BLaER1 (cell line): Measurements from ENCODE around the gene TCF12.

Source experiments
- H3K27ac ChIP-seq: shearing (Covaris generic); formaldehyde crosslinking; 2 replicates; pipeline ENCODE4 v1.8.1; 2022
- H3K27me3 ChIP-seq: shearing (Covaris generic); formaldehyde crosslinking; 2 replicates; pipeline ENCODE4 v1.8.1; 2022
- H3K36me3 ChIP-seq: shearing (Covaris generic); formaldehyde crosslinking; 2 replicates; pipeline ENCODE4 v1.8.1; 2022
- H3K4me1 ChIP-seq: shearing (Covaris generic); formaldehyde crosslinking; 2 replicates; pipeline ENCODE4 v1.8.1; 2022
- H3K4me2 ChIP-seq: shearing (Covaris generic); formaldehyde crosslinking; 2 replicates; pipeline ENCODE4 v1.8.1; 2022
- H3K4me3 ChIP-seq: shearing (Covaris generic); formaldehyde crosslinking; 2 replicates; pipeline ENCODE4 v1.8.1; 2022
- H3K9ac ChIP-seq: shearing (Covaris generic); formaldehyde crosslinking; 2 replicates; pipeline ENCODE4 v1.8.1; 2022
- H3K9me3 ChIP-seq: shearing (Covaris generic); formaldehyde crosslinking; 2 replicates; pipeline ENCODE4 v1.8.1; 2022
- H4K20me1 ChIP-seq: shearing (Covaris generic); formaldehyde crosslinking; 2 replicates; pipeline ENCODE4 v1.8.1; 2022
- Cebpa-rat ChIP-seq: shearing (Covaris generic); IDR thresholded peaks from 2 replicates; pipeline ENCODE4 v1.8.1; 2022

Gene TCF12

DNA sequence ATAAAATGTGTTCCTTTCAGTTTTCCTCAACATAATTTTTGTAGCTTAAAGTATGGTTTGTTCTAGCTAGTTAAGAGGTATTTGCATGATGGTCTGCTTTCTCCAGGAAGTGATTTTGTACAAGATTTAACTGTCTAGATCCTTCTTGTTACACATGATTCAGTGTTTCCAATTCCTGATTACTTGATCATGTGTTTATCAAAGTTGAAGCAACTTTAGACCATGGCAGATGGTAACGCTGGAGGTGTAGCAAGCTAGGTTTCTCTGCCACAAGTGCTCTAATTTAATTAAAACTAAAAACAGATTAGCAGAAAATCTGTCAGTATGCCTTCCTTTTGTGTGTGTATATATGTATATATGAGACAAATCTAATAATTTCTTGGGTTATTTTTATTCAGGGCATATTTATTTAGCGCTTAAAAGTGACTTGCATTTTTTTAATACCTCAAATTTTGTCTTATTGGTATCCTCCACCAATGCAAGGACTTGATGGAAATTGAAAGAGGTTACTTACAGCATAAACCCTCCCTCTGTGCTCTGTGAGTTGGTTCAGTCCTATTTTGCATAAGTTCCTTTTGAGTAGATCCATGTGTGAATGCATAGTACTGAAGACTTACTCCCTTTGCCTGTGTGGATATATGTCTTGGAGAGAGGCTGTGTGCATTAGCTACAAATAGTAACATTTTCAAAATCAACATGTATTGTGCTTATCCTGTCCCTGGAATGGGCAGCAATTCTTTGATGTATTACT is 300.6 kb downstream of the TCF12 start:
- no peak overlapping the region for H3K27ac ChIP-seq
- no peak overlapping the region for H3K4me3 ChIP-seq
- no peak for TF ChIP-seq Cebpa-rat
- peaks cover 31% of the 10 kb centered on the region for H3K4me1 ChIP-seq
- no peak overlapping the region for H3K9ac ChIP-seq
- no peak overlapping the region for H3K4me2 ChIP-seq
- H3K36me3 ChIP-seq = no peaks in the 10 kb centered on the region
- H4K20me1 ChIP-seq = peaks cover 75% of the 10 kb centered on the region
- no peaks in the 10 kb centered on the region for H3K27me3 ChIP-seq
- no peaks in the 10 kb centered on the region for H3K9me3 ChIP-seq

DNA sequence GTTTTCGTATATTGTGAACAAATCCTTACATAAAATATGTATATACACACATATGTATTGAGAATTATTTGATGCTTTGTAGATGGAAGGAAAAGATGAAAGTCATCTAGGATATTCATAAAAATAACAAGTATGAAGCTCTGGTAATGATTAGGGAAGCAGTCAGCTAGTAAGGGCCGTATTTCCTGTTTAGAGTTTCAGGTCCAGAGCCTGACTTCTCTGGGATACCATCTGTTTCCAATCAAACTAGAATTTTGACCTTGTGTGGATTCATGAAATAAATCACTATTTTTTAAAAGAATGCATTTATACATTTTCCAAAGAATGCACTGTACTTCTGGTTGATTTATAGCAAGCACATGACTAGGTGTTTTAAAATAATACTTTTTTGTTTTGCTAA is 301.8 kb downstream of the TCF12 start:
- Histone ChIP-seq H4K20me1 (peaks cover 67% of the 10 kb centered on the region), H3K27ac (no peak overlapping the region), H3K9me3 (no peaks in the 10 kb centered on the region), H3K27me3 (no peaks in the 10 kb centered on the region), H3K4me2 (no peak overlapping the region), H3K36me3 (no peaks in the 10 kb centered on the region), H3K4me3 (no peak overlapping the region), H3K4me1 (peaks cover 31% of the 10 kb centered on the region), H3K9ac (no peak overlapping the region)
- TF ChIP-seq Cebpa-rat = no peak

DNA sequence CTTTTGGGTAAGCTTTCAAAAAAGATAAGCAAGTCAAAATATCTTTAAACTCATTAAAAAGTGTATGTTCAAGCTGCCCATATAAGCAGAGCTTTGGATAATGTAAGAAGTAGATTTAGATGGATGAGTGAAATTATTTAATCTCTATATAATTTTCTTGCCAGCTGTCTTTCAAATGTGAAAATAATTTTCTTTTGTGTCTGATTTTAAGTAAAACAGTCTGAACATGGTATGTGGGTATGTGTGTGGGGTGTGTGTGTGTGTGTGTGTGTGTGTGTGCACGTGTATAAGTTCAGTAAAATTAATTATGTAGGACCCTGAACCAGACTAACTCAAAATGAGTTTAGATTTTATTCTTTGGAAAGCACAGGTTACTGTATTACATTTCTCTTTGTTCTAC is 302.7 kb downstream of the TCF12 start:
- Histone ChIP-seq H3K36me3 (no peaks in the 10 kb centered on the region), H3K9ac (no peak overlapping the region), H4K20me1 (peaks cover 58% of the 10 kb centered on the region), H3K4me2 (no peak overlapping the region), H3K27ac (no peak overlapping the region), H3K9me3 (no peaks in the 10 kb centered on the region), H3K27me3 (no peaks in the 10 kb centered on the region), H3K4me1 (peaks cover 31% of the 10 kb centered on the region), H3K4me3 (no peak overlapping the region)
- TF ChIP-seq Cebpa-rat = no peak

DNA sequence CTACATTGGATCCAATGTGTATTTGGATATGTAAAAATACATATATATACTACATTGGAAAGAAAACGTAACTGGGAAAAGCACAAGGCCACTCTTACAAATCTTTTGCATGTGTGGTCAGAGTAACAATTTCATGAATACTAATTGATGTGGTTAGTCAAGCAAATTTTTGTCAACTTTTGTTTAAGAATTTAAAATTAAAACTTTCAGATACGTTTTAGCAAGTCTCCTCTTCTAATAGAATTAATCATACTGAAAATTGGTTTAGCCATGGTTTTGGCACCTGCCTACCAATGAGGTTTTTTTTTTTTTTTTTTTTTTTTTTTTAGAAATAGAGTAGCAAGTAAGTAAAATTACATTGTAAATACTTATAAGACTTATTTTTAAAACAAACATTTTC is 304.9 kb downstream of the TCF12 start:
- Histone ChIP-seq H3K9me3 (no peaks in the 10 kb centered on the region), H3K4me2 (no peak overlapping the region), H3K27ac (no peak overlapping the region), H3K4me1 (peaks cover 34% of the 10 kb centered on the region), H4K20me1 (peaks cover 57% of the 10 kb centered on the region), H3K36me3 (no peaks in the 10 kb centered on the region), H3K27me3 (no peaks in the 10 kb centered on the region), H3K9ac (no peak overlapping the region), H3K4me3 (no peak overlapping the region)
- no peak for TF ChIP-seq Cebpa-rat

DNA sequence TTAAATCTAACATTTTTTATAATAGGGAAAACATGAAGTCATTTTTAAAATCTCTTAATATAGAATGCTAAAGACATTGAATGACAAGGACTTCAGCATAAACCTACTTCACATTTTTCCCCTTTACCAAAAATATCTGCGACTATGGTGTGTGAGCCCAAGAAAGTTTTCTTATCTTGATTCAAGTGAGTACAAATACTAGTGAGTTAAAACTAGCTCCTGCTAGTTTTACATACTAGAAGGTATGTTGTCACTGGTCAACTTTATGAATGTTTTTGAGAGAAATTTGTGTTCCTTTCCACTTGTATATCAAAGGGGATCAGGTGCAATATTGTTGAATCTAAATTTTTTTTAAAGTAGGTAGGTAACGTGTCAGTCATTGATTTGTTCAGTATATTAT is 305.4 kb downstream of the TCF12 start:
- no peaks in the 10 kb centered on the region for H3K9me3 ChIP-seq
- H3K27ac ChIP-seq = no peak overlapping the region
- peaks cover 56% of the 10 kb centered on the region for H4K20me1 ChIP-seq
- no peak overlapping the region for H3K4me2 ChIP-seq
- no peak overlapping the region for H3K4me3 ChIP-seq
- peaks cover 29% of the 10 kb centered on the region for H3K4me1 ChIP-seq
- H3K27me3 ChIP-seq = no peaks in the 10 kb centered on the region
- H3K36me3 ChIP-seq = no peaks in the 10 kb centered on the region
- TF ChIP-seq Cebpa-rat = no peak
- H3K9ac ChIP-seq = no peak overlapping the region

DNA sequence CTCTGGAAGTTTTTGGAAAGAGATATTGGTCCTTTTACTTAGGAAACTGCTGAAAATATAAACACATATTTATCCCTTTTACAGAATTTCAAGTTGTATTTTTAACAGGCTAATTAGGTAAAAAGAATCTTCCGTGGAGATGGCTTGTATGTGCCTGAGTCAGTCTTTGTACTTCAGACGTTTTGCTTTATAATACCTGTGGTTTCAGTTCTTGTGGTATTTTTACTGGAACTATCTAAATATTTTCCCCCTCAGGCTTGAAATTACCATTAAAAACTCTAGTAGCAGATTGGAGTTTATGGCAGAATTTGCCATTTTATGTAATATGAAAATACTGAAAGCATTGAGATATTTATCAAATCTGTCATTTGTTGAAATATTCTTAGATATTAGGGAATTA is 306.2 kb downstream of the TCF12 start:
- Histone ChIP-seq H3K9me3 (no peaks in the 10 kb centered on the region), H3K4me2 (no peak overlapping the region), H3K27me3 (no peaks in the 10 kb centered on the region), H3K9ac (no peak overlapping the region), H3K27ac (no peak overlapping the region), H3K4me3 (no peak overlapping the region), H3K4me1 (peaks cover 22% of the 10 kb centered on the region), H3K36me3 (no peaks in the 10 kb centered on the region), H4K20me1 (peaks cover 56% of the 10 kb centered on the region)
- TF ChIP-seq Cebpa-rat = no peak

DNA sequence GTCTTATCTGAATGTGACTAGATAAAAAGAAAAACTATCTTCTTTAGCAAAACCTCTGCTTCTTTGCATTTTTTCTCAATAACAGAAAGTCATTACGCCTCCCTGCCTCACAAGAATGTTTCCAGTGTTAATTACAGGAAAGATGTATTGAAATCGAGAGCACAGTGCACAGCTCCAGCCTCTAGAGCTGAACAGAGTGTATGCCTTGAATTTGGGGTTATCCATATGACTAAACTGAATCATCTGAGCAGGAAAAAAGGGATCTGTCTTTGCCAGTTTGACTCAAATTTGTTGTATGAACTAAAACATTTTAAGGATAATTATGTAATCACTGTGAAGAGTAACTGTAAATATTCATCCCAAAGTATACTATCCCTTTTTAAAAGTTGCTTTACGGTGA is 308.7 kb downstream of the TCF12 start:
- Histone ChIP-seq H4K20me1 (peaks cover 50% of the 10 kb centered on the region), H3K4me2 (no peak overlapping the region), H3K27ac (no peak overlapping the region), H3K4me3 (no peak overlapping the region), H3K36me3 (peaks cover 2% of the 10 kb centered on the region), H3K9ac (no peak overlapping the region), H3K27me3 (no peaks in the 10 kb centered on the region), H3K9me3 (no peaks in the 10 kb centered on the region), H3K4me1 (peaks cover 15% of the 10 kb centered on the region)
- TF ChIP-seq Cebpa-rat = no peak

DNA sequence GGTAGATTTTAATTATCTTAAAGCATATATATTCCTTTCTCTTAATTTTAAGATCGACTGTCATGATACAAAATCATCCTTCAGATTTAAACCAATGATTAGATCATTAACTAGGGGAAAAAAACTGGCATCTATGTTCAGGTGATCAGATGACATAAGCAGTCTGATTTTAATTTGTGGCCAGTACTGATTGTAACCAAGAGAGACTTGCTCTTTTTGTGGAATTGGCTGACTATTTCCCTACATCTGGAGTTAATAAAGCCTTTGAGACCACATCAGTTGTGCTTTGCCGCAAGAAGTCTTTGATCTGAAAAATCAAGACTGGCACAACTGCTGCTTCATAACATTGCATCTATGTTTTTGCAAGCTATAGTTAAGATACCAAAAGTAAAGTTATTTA is 309.5 kb downstream of the TCF12 start:
- H3K27ac ChIP-seq = no peak overlapping the region
- 0 out of 2 replicates have a peak overlapping the region, but pooled peaks have one; percentile 7 for H3K4me2 ChIP-seq
- peaks cover 15% of the 10 kb centered on the region for H3K4me1 ChIP-seq
- no peak overlapping the region for H3K4me3 ChIP-seq
- H3K36me3 ChIP-seq = peaks cover 7% of the 10 kb centered on the region
- no peak for TF ChIP-seq Cebpa-rat
- H3K9me3 ChIP-seq = no peaks in the 10 kb centered on the region
- H4K20me1 ChIP-seq = peaks cover 50% of the 10 kb centered on the region
- no peak overlapping the region for H3K9ac ChIP-seq
- H3K27me3 ChIP-seq = no peaks in the 10 kb centered on the region

DNA sequence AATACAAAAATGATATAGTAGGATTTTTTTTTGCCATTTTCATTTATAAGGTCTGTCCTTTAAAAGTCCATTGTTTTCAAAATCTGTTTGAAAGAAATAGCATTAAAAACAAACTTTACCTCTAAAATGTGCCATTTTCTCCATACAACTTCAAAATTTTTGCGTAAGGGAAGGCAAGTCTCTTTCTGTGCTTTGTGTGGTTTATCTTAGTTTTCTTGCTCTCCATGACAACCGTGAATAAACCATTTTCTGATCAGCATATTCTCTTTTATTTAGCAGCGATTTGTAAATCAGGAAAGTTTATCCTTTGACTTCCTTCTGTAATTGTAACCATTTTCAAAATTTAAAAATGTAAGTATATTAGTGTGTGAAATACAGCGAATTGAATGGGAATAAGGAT is 310.0 kb downstream of the TCF12 start:
- Histone ChIP-seq H4K20me1 (peaks cover 50% of the 10 kb centered on the region), H3K4me1 (peaks cover 15% of the 10 kb centered on the region), H3K27ac (no peak overlapping the region), H3K4me3 (no peak overlapping the region), H3K9ac (no peak overlapping the region), H3K27me3 (no peaks in the 10 kb centered on the region), H3K4me2 (no peak overlapping the region), H3K36me3 (peaks cover 12% of the 10 kb centered on the region), H3K9me3 (no peaks in the 10 kb centered on the region)
- no peak for TF ChIP-seq Cebpa-rat

DNA sequence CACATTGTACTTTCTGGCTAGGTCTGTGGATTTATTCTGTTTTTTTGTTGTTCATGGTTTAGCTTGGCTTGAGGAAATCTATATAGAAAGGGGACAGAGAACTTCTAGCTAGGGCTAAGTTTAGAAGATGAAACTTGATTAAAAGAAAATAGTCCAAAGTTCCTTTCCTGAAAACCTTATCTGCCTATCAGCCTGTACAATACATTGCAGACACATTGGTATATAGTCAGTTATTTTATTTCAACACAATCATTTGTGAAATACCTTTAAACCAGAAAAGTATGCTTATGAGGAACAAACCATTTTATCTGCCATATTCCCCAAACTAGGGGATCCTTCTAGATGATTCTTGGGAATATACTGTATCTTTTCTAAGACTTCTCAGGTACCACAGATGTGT is 310.6 kb downstream of the TCF12 start:
- Histone ChIP-seq H3K27me3 (no peaks in the 10 kb centered on the region), H3K36me3 (peaks cover 19% of the 10 kb centered on the region), H3K9me3 (no peaks in the 10 kb centered on the region), H3K4me3 (no peak overlapping the region), H4K20me1 (peaks cover 48% of the 10 kb centered on the region), H3K27ac (no peak overlapping the region), H3K4me2 (no peak overlapping the region), H3K9ac (no peak overlapping the region), H3K4me1 (peaks cover 15% of the 10 kb centered on the region)
- no peak for TF ChIP-seq Cebpa-rat

DNA sequence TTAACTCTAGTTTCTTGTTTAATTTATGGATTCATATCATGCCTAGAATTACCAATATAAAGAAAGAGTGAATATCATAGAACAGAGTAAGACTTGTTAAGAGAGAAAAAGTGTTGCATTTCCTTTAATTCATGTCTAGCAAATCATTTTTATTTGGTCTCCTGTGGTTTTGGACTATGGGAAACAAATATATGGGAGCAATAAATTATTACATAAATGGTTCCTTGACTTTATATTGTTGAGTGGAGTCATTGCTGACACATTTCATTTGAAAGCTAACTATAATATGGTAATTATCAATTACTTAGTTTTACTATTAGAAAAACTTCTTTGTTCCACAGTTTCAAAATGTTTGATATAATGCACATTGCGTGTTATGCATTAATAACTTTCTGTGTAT is 313.1 kb downstream of the TCF12 start:
- no peaks in the 10 kb centered on the region for H3K27me3 ChIP-seq
- no peak overlapping the region for H3K4me2 ChIP-seq
- H3K27ac ChIP-seq = no peak overlapping the region
- H3K4me1 ChIP-seq = peaks cover 15% of the 10 kb centered on the region
- H4K20me1 ChIP-seq = peaks cover 40% of the 10 kb centered on the region
- H3K9ac ChIP-seq = no peak overlapping the region
- H3K36me3 ChIP-seq = peaks cover 44% of the 10 kb centered on the region
- no peak overlapping the region for H3K4me3 ChIP-seq
- no peaks in the 10 kb centered on the region for H3K9me3 ChIP-seq
- TF ChIP-seq Cebpa-rat = no peak
